ENCODE data around the gene FKTN. TPM values are rescaled to one million over a fixed set of nuclear protein-coding genes. Genes with fewer than 3 reads are reported as not detected.

Gene FKTN
- total RNA-seq, 1 experiment from 2014 or later: 10.8 TPM

DNA sequence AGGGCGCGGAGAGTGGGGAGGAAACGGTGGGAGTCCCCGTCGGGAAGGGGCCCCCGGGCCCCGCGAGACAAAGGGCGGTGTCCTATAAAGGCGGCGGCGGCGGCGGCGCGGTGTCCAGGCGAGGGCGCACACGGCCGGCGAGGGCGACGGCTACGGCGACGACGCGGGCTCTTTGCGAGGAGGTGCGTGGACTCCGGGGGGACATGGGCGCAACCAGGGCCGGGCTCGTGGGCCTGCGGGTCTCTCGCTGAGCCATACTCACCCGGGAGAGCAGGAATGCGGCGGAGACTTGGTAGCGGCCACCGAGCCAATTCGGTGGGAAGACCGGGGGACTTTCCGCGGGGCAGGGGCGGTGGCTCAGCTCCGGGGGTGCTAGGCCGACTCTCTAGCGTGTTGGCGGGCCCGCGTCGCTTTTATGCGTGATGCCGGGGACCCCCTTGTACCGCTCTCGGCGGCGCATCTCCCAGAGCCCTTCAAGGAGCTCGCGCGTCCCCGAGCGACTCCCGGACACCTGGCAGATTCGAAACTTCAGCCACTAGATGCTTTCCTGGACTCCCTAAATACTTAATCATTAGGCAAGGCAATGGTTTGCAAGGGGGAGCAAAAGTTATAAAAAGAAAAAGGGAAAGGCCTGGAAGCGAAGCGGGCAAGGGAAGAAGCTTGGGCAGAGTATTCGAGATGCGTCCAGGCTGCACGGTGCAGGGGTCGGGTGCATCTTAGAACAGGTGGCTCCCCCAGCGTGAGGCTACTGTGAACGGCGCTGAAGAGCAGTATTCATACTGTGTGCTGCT lies 98.4 kb downstream of the FKTN start (continued):
- TF ChIP-seq ZNF532 (CRISPR knock-in tag; IDR thresholded peaks at IDR 0.05; ENCODE audit: borderline replicate concordance) (no peak), FOXP1 (CRISPR knock-in tag; IDR thresholded peaks at IDR 0.05; ENCODE audit: borderline replicate concordance) (peak; percentile 96), ZNF423 (CRISPR knock-in tag; IDR thresholded peaks at IDR 0.05) (0 out of 2 replicates have a peak, but pooled peaks have one; percentile 21), MXD4 (CRISPR knock-in tag; IDR thresholded peaks at IDR 0.05; ENCODE audit: borderline replicate concordance) (no peak), ZNF281 (CRISPR knock-in tag; IDR thresholded peaks at IDR 0.05) (no peak), GABPB1 (CRISPR knock-in tag; IDR thresholded peaks at IDR 0.05) (no peak), PRRX2 (CRISPR knock-in tag; IDR thresholded peaks at IDR 0.05) (no peak), CDX4 (CRISPR knock-in tag; IDR thresholded peaks at IDR 0.05; ENCODE audit: borderline replicate concordance) (no peak), ATF2 (CRISPR knock-in tag; IDR thresholded peaks at IDR 0.05; ENCODE audit: borderline replicate concordance, low read depth) (no peak), ZNF263 (CRISPR knock-in tag; IDR thresholded peaks at IDR 0.05; ENCODE audit: low read depth) (0 out of 2 replicates have a peak, but pooled peaks have one; percentile 31), ELF4 (CRISPR knock-in tag; IDR thresholded peaks at IDR 0.05; ENCODE audit: low read depth) (0 out of 2 replicates have a peak, but pooled peaks have one; percentile 77), CBFB (CRISPR knock-in tag; IDR thresholded peaks at IDR 0.05; ENCODE audit: low read depth) (no peak), TCF7 (CRISPR knock-in tag; IDR thresholded peaks at IDR 0.05; ENCODE audit: low read depth) (no peak), NFE2L1 (CRISPR knock-in tag; IDR thresholded peaks at IDR 0.05) (peak; percentile 56; the same call in 1 of the 2 replicates), ZNF219 (CRISPR knock-in tag; IDR thresholded peaks at IDR 0.05; ENCODE audit: borderline replicate concordance) (0 out of 2 replicates have a peak, but pooled peaks have one; percentile 63), ZNF232 (CRISPR knock-in tag; IDR thresholded peaks at IDR 0.05) (no peak), MYBL2 (CRISPR knock-in tag; IDR thresholded peaks at IDR 0.05) (no peak)
- TF ChIP-seq, protein P1, sequence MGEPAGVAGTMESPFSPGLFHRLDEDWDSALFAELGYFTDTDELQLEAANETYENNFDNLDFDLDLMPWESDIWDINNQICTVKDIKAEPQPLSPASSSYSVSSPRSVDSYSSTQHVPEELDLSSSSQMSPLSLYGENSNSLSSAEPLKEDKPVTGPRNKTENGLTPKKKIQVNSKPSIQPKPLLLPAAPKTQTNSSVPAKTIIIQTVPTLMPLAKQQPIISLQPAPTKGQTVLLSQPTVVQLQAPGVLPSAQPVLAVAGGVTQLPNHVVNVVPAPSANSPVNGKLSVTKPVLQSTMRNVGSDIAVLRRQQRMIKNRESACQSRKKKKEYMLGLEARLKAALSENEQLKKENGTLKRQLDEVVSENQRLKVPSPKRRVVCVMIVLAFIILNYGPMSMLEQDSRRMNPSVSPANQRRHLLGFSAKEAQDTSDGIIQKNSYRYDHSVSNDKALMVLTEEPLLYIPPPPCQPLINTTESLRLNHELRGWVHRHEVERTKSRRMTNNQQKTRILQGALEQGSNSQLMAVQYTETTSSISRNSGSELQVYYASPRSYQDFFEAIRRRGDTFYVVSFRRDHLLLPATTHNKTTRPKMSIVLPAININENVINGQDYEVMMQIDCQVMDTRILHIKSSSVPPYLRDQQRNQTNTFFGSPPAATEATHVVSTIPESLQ (CRISPR knock-in tag; IDR thresholded peaks at IDR 0.05): no peak
- TF ChIP-seq, protein P2, sequence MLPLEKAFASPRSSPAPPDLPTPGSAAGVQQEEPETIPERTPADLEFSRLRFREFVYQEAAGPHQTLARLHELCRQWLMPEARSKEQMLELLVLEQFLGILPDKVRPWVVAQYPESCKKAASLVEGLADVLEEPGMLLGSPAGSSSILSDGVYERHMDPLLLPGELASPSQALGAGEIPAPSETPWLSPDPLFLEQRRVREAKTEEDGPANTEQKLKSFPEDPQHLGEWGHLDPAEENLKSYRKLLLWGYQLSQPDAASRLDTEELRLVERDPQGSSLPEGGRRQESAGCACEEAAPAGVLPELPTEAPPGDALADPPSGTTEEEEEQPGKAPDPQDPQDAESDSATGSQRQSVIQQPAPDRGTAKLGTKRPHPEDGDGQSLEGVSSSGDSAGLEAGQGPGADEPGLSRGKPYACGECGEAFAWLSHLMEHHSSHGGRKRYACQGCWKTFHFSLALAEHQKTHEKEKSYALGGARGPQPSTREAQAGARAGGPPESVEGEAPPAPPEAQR (CRISPR knock-in tag; IDR thresholded peaks at IDR 0.05): no peak
- TF ChIP-seq, protein P3, sequence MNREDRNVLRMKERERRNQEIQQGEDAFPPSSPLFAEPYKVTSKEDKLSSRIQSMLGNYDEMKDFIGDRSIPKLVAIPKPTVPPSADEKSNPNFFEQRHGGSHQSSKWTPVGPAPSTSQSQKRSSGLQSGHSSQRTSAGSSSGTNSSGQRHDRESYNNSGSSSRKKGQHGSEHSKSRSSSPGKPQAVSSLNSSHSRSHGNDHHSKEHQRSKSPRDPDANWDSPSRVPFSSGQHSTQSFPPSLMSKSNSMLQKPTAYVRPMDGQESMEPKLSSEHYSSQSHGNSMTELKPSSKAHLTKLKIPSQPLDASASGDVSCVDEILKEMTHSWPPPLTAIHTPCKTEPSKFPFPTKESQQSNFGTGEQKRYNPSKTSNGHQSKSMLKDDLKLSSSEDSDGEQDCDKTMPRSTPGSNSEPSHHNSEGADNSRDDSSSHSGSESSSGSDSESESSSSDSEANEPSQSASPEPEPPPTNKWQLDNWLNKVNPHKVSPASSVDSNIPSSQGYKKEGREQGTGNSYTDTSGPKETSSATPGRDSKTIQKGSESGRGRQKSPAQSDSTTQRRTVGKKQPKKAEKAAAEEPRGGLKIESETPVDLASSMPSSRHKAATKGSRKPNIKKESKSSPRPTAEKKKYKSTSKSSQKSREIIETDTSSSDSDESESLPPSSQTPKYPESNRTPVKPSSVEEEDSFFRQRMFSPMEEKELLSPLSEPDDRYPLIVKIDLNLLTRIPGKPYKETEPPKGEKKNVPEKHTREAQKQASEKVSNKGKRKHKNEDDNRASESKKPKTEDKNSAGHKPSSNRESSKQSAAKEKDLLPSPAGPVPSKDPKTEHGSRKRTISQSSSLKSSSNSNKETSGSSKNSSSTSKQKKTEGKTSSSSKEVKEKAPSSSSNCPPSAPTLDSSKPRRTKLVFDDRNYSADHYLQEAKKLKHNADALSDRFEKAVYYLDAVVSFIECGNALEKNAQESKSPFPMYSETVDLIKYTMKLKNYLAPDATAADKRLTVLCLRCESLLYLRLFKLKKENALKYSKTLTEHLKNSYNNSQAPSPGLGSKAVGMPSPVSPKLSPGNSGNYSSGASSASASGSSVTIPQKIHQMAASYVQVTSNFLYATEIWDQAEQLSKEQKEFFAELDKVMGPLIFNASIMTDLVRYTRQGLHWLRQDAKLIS (CRISPR knock-in tag; IDR thresholded peaks at IDR 0.05; ENCODE audit: borderline replicate concordance): no peak

Data from WTC11 (cell line).